Astrocyte (in vitro differentiated cells and primary cell): Measurements from ENCODE around the gene CNTN5. TPM values are rescaled to one million over a fixed set of nuclear protein-coding genes. Genes with fewer than 3 reads are reported as not detected.
"Not testable (repeated sequence)": the region's sequence is repeated elsewhere in the genome, so short reads cannot be mapped to it uniquely, and the experiment has no call there.

Experiments
- DNase-seq: peaks from one replicate; pipeline ENCODE4 v3.0.0-alpha.2; 2010; ENCODE audit warnings: low read depth
- FAIRE-seq: peaks from 2 replicates; lab custom pipeline; 2011; peaks lifted over from hg19 to GRCh38; lab: Jason Lieb, UNC
- H2AFZ ChIP-seq: 2 replicates; pipeline ENCODE4 v1.6.0; 2012; ENCODE audit warnings: low read depth, low read length, inconsistent platforms
- H3K27ac ChIP-seq: 2 replicates; pipeline ENCODE4 v1.5.1; 2011; ENCODE audit warnings: low read depth, low read length, inconsistent platforms
- H3K27me3 ChIP-seq: 2 replicates; pipeline ENCODE4 v1.6.0; 2011; ENCODE audit warnings: low read length, inconsistent platforms; ENCODE audit not compliant: insufficient read depth
- H3K36me3 ChIP-seq: 2 replicates; pipeline ENCODE4 v1.5.1; 2011; ENCODE audit warnings: low read length, inconsistent platforms; ENCODE audit not compliant: insufficient read depth
- H3K4me1 ChIP-seq: 2 replicates; pipeline ENCODE4 v1.5.1; 2011; ENCODE audit warnings: low read length, inconsistent platforms; ENCODE audit not compliant: insufficient read depth
- H3K4me2 ChIP-seq: 2 replicates; pipeline ENCODE4 v1.6.0; 2012; ENCODE audit warnings: low read length, inconsistent platforms
- H3K4me3 ChIP-seq: 2 replicates; pipeline ENCODE4 v1.5.1; 2011; ENCODE audit warnings: low read depth, mild to moderate bottlenecking, low read length, inconsistent platforms; ENCODE audit not compliant: insufficient read depth
- H3K79me2 ChIP-seq: 2 replicates; pipeline ENCODE4 v1.6.0; 2012; ENCODE audit warnings: mild to moderate bottlenecking, low read length, inconsistent platforms; ENCODE audit not compliant: insufficient read depth
- H3K9ac ChIP-seq: 2 replicates; pipeline ENCODE4 v1.6.0; 2012; ENCODE audit warnings: mild to moderate bottlenecking, low read length, inconsistent platforms
- H3K9me3 ChIP-seq: 2 replicates; pipeline ENCODE4 v1.5.1; 2012; ENCODE audit warnings: low read depth, mild to moderate bottlenecking, low read length, inconsistent platforms; ENCODE audit not compliant: insufficient read depth
- H4K20me1 ChIP-seq: 2 replicates; pipeline ENCODE4 v1.6.0; 2012; ENCODE audit warnings: low read length, inconsistent platforms; ENCODE audit not compliant: insufficient read depth
- H3K27ac Mint-ChIP-seq: one replicate; pipeline ENCODE4 v1.8.0; 2021; ENCODE audit warnings: mild to moderate bottlenecking, mixed read lengths; ENCODE audit not compliant: unreplicated experiment
- H3K27me3 Mint-ChIP-seq: one replicate; pipeline ENCODE4 v1.8.0; 2021; ENCODE audit warnings: low read depth, mixed read lengths; ENCODE audit not compliant: unreplicated experiment
- H3K36me3 Mint-ChIP-seq: one replicate; pipeline ENCODE4 v1.8.0; 2021; ENCODE audit warnings: low read depth, mixed read lengths; ENCODE audit not compliant: unreplicated experiment
- H3K4me1 Mint-ChIP-seq: one replicate; pipeline ENCODE4 v1.8.0; 2021; ENCODE audit warnings: low read depth, mixed read lengths; ENCODE audit not compliant: unreplicated experiment
- H3K4me3 Mint-ChIP-seq: one replicate; pipeline ENCODE4 v1.8.0; 2021; ENCODE audit warnings: mild to moderate bottlenecking, moderate library complexity, mixed read lengths; ENCODE audit not compliant: unreplicated experiment
- H3K9me3 Mint-ChIP-seq: one replicate; pipeline ENCODE4 v1.8.0; 2021; ENCODE audit warnings: mild to moderate bottlenecking, mixed read lengths; ENCODE audit not compliant: unreplicated experiment
- CTCF ChIP-seq: IDR thresholded peaks from 2 replicates; pipeline ENCODE4 v1.5.1; 2011; ENCODE audit warnings: low read depth, mild to moderate bottlenecking, inconsistent platforms, low read length, moderate library complexity; ENCODE audit not compliant: insufficient read depth
- EZH2 ChIP-seq: IDR thresholded peaks from 2 replicates; pipeline ENCODE4 v1.6.1; 2012; ENCODE audit warnings: mild to moderate bottlenecking, low read length, inconsistent platforms; ENCODE audit not compliant: insufficient read depth
- total RNA-seq: library from RNA; stranded (reverse); gene quantifications from 2 replicates; pipeline ENCODE4 v1.2.1, GENCODE V29; 2021

The CNTN5 gene
- total RNA-seq, 1 donor from 2014 or later = 1.1 TPM

DNA sequence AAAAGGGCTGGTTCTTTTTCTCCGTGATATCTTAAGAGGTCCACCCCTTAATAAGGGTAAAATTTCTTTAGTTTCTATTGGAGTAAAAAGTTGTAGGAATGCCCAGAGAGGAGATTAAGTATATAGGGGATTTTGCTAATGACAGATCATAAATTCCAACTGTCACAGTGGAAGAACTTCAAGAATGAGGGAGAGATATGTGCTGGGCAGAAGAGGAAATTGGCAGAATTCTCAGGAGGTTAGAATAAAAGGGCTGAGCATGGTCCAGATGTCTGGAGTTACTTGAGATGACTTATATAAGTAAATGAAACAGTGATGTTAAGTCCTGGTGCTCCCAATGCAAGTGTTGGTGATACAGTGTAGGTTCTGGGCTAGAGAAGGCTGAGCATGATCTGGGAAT is 1248.8 kb downstream of the CNTN5 start:
- H3K9me3 ChIP-seq = peaks cover 3% of the 10 kb centered on the region
- H3K27me3 ChIP-seq = no peaks in the 10 kb centered on the region
- no peak overlapping the region for H3K27ac ChIP-seq
- H3K27ac Mint-ChIP-seq = no peak overlapping the region
- no peak for TF ChIP-seq EZH2
- TF ChIP-seq CTCF = no peak
- H2AFZ ChIP-seq = no peak overlapping the region
- no peak overlapping the region for H3K4me3 Mint-ChIP-seq
- no peak overlapping the region for H3K4me2 ChIP-seq
- no peaks in the 10 kb centered on the region for H4K20me1 ChIP-seq
- H3K36me3 ChIP-seq = no peaks in the 10 kb centered on the region
- H3K4me3 ChIP-seq = no peak overlapping the region
- H3K4me1 ChIP-seq = no peaks in the 10 kb centered on the region
- DNase-seq = no peak
- no peak for FAIRE-seq
- H3K9me3 Mint-ChIP-seq = peaks cover 4% of the 10 kb centered on the region
- peaks cover 4% of the 10 kb centered on the region for H3K4me1 Mint-ChIP-seq
- no peaks in the 10 kb centered on the region for H3K27me3 Mint-ChIP-seq
- no peaks in the 10 kb centered on the region for H3K79me2 ChIP-seq
- no peaks in the 10 kb centered on the region for H3K36me3 Mint-ChIP-seq
- no peak overlapping the region for H3K9ac ChIP-seq

GRCh38 chr11:100273066-100273815 is 1252.5 kb downstream of the CNTN5 start:
- TF ChIP-seq CTCF (no peak), EZH2 (no peak)
- Histone ChIP-seq H3K4me1 (no peaks in the 10 kb centered on the region), H3K4me3 (no peak overlapping the region), H3K79me2 (no peaks in the 10 kb centered on the region), H3K4me2 (no peak overlapping the region), H3K9ac (no peak overlapping the region), H3K36me3 (no peaks in the 10 kb centered on the region), H2AFZ (no peak overlapping the region), H3K9me3 (no peaks in the 10 kb centered on the region), H4K20me1 (no peaks in the 10 kb centered on the region), H3K27me3 (no peaks in the 10 kb centered on the region), H3K27ac (no peak overlapping the region)
- Mint-ChIP-seq H3K4me1 (peaks cover 4% of the 10 kb centered on the region), H3K9me3 (peaks cover 4% of the 10 kb centered on the region), H3K27me3 (no peaks in the 10 kb centered on the region), H3K4me3 (no peak overlapping the region), H3K27ac (no peak overlapping the region), H3K36me3 (no peaks in the 10 kb centered on the region)
- FAIRE-seq (no peak), DNase-seq (no peak)

DNA sequence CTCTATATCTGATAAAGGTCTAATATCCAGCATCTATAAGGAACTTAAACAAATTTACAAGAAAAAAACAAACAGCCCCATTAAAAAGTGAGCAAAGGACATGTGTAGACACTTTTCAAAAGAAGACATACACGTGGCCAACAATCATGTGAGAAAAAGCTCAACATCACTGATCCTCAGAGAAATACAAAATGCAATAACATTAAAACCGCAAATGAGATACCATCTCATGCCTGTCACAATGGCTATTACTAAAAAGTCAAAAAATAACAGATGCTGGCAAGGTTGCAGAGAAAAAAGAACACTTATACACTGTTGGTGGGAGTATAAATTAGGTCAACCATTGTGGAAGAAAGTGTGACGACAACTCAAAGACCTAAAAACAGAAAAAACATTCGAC is 1253.7 kb downstream of the CNTN5 start:
- not testable (repeated sequence) for DNase-seq, H2AFZ ChIP-seq, H3K27ac Mint-ChIP-seq, H3K4me3 ChIP-seq, H3K79me2 ChIP-seq, H3K27ac ChIP-seq, H3K4me1 Mint-ChIP-seq, H3K36me3 ChIP-seq, H3K9me3 ChIP-seq, H3K4me3 Mint-ChIP-seq, H3K27me3 ChIP-seq, H3K4me2 ChIP-seq, H3K36me3 Mint-ChIP-seq, H3K9ac ChIP-seq, H3K4me1 ChIP-seq, H4K20me1 ChIP-seq, H3K27me3 Mint-ChIP-seq, H3K9me3 Mint-ChIP-seq, FAIRE-seq
